ENCODE data around the gene PLOD2.
"Not testable (repeated sequence)": the region's sequence is repeated elsewhere in the genome, so short reads cannot be mapped to it uniquely, and the experiment has no call there.

The PLOD2 gene

DNA sequence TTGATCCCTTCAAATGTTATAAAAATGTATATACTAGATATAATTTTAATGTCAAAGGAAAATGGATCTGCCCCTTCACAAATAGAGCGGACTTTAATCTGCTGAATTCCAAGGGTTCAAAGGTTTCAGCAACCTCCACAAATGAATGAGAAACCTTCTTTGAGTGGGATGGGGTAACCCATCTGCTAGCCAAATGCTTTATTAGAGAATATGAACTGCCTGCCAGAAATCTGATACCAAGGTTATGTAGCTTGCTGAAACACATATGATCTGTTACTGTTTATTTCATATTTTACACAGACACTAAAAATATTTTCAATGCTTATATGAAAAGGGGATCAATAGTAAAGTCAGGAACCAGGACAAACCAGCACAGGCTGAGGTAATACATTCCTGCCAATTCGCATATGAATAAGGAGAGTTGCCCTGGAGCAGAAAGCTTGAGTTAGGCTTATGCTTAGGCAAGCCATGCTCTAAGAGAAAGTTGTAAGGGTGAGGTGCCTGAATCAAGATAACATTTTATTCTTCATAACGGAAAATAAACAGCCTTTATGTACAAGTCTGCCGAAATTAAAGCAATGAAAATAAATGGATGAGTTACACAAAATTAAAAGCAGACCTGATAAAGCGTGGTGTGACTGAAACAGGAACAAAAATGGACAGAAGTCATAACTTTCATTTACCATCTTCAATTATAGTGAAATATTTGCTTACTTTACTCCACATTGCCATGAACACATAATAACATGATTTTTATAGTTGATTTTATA lies 26.5 kb downstream of the PLOD2 start:
- DNase-seq: no peak

DNA sequence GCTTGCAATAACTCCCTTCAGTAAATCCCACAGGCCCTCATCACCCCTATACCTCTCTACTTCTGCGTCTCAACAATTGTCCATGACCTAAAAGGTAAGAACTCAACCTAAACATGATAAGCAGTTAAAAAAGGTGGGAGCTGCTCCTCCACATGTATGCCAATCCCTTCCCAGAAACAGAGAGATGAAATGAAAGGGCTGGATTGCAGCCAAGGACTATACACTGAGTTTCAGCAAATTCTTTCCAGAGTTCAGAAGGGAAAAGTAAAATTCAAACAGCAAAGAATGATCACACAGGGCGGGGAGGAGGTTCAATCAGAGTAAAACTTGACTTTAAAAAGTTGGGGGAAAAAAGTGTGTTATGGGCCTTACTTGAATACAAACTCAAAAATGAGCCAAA lies 27.5 kb downstream of the PLOD2 start:
- DNase-seq: no peak

GRCh38 chr3:146131616-146132410 lies 29.2 kb downstream of the PLOD2 start:
- no peak for DNase-seq

- no peak for DNase-seq
These were observed 30.1 kb downstream of the PLOD2 start for GRCh38 chr3:146130881-146131371.

DNA sequence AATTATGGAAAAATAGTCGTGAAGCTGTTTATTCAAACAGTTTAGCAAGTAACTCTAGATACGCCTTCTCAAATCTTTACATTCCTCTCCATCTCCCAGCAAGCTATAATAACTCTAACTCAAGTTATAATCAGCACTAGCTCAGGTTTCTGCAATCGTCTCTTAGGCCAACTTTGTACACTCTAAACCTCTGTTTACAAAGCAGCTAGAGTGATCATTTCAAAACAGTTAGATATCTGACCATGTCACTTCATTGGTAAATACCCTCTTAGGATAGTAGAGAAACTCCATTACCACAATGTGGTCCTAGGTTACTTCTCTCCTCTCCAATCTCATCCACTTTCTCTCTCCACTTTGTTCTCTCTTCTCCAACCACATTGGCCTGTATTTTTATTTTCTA lies 31.2 kb downstream of the PLOD2 start:
- no peak for DNase-seq

DNA sequence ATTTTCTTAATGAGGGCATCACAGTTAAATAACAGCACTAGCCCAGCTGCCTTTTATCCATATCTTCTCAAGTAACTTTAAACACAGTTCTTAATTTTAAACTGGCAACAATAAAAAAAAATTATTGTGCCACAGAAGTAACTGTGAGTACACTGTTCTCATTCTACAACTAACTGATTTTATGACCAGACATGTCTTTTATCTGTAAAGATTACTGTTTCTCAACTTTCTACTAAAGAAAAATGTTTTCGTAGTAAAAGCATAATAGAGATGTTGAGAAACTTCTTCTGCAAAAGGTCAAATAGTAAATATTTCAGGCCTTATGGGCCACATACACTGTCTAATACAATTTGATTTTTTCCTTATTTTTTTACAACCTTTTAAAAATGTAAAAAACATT lies 32.0 kb downstream of the PLOD2 start:
- no peak for DNase-seq

- no peak for DNase-seq
These were observed 32.8 kb downstream of the PLOD2 start for GRCh38 chr3:146128179-146128578.

- no peak for DNase-seq
These were observed 35.0 kb downstream of the PLOD2 start for GRCh38 chr3:146125951-146126350.

GRCh38 chr3:146124126-146124801 lies 36.7 kb downstream of the PLOD2 start:
- DNase-seq: no peak

DNA sequence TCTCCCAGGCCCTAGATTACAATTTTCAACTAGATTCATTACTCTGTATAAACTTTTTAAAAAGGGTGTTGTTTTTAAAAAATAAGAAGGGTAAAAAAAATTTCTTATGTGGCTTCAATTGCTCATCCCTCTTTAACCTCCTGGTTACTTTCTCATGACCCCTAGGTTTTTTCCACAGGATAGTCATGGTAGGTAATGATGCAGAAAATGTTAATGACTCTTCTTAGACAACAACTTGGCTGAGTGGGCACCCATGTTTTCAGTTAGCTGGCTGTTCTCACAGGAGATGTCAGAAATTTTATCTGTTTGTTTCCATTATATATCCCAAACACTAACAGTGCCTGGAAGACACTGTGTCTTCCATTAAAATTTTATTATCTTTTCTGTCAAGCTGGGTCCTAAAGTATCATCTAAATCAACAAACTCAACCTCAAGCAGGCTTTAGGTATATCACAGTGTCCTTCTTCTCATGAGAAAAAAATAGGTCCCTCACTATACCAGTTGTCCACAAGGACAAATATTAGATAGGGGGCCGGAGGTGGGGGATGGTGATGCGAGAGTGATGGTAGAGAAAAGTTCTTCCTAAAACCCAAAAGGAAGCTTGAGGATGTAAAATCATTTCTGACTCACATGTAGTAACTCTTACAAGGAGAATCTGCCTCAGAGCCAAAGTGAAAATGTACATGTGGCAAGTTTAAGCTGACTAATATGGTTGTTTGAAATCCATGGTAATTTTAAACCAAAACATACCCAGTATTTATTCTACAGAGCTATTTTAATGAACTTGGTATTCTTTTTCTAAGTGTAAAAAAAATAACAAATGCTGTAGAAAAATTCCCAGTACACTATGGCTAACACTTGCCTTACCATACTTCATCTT lies 43.3 kb downstream of the PLOD2 start:
- no peak for DNase-seq

- DNase-seq: no peak
These were observed 45.4 kb downstream of the PLOD2 start for GRCh38 chr3:146115619-146116018.

DNA sequence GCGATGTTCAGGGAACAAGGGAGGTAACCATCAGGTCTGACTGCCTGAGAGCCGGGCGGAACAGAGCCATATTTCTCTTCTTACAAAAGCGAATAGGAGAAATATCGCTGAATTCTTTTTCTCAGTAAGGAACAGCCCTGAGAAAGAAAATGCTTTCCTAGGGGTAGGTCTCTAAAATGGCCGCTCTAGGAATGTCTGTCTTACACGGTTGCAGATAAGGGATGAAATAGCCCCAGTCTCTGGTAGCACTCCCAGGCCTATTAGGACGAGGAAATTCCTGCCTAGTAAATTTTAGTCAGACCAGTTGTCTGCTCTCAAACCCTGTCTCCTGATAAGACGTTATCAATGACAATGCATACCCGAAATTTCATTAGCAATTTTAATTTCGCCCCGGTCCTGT lies 47.2 kb downstream of the PLOD2 start:
- DNase-seq: not testable (repeated sequence)

DNA sequence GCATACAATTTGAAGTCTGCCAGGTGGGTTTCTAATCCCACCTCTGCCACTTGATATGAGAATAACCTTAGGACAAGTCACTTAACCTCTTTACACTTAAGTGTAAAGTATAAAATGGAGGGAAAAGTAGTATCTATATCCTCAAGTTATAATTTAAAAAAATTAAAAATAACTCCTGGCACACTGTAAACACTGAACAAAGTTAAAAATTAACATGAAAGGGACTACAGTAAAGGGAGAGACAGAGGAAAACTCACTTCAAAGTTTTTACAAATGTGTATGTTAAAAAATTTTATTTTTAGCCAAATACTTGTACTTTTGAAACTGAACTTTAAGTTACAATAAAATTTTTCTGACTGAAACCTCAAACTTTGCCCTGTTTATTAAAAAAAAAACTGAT lies 49.6 kb downstream of the PLOD2 start:
- no peak for DNase-seq

- no peak for DNase-seq
These were observed 50.8 kb downstream of the PLOD2 start for GRCh38 chr3:146110161-146110560.

- DNase-seq: no peak
These were observed 54.0 kb downstream of the PLOD2 start for GRCh38 chr3:146106986-146107385.

GRCh38 chr3:146104068-146104467 lies 56.9 kb downstream of the PLOD2 start:
- DNase-seq: no peak

DNA sequence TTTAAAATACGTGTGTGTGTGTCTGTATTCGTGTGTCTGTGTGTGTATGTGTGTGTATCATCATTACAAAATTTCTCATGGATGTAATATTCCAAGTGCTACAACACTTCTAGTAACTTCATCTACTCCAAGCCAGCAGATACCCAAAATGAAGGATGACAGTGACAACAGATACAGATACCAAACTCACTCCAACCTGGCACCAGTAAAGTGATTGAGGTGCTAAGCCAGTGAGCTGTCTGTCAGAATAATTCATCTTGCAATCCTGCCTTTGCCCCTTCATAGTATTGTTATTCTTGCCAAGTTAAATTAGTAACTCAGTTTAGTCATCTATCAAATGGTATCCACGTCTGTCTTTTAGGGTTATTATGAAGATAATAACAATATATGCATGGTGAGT lies 58.1 kb downstream of the PLOD2 start:
- no peak for DNase-seq

GRCh38 chr3:146101538-146101937 lies 59.4 kb downstream of the PLOD2 start:
- no peak for DNase-seq

GRCh38 chr3:146100825-146101444 lies 60.0 kb downstream of the PLOD2 start:
- no peak for DNase-seq

DNA sequence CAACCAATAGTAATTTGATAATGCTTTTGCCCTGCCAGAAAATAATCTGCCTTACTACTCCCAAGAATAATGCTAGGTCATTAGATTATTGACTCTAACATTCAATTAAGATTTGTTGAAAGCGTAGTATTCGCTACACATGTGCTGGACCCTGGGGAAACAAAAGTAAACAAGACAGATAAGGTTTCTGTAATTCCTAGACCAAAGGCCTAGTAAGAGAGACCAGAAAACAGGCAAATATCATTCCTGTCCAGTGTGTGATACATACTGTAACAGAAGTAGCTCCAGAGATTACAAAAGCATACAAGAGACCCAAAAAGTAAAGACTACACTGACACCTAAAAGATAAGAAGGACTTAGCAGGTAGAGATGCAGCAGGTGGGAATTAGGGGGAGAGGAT lies 60.8 kb downstream of the PLOD2 start:
- DNase-seq: no peak

GRCh38 chr3:146099316-146099715 lies 61.7 kb downstream of the PLOD2 start:
- DNase-seq: no peak

GRCh38 chr3:146093896-146094295 lies 67.1 kb downstream of the PLOD2 start:
- DNase-seq: no peak

Measured in bone marrow (tissue), 2 donors.